ENCODE results near the gene MYO1D. TPM values are rescaled to one million over a fixed set of nuclear protein-coding genes. Genes with fewer than 3 reads are reported as not detected.

MYO1D gene
- total and polyA plus RNA-seq, 4 donors, result 4.5 to 22.9 (median 13.3) TPM

- no peaks in the 10 kb centered on the region for H3K9me3 ChIP-seq (ENCODE audit: control insufficient read depth in 4 of 4, low read length in 3 of 4)
- no peak for DNase-seq (ENCODE audit: low spot score)
- no peak overlapping the region for H3K9ac ChIP-seq (ENCODE audit: low read depth in 1 of 2, low read length in 2 of 2)
- H3K4me3 ChIP-seq (ENCODE audit: low read depth in 1 of 3, low read length in 3 of 3), result no peak overlapping the region
- H3K27ac ChIP-seq (ENCODE audit: low read depth in 1 of 2, low read length in 2 of 2), result no peak overlapping the region
- H3K4me1 ChIP-seq (ENCODE audit: control insufficient read depth in 4 of 4, insufficient read depth in 4 of 4, low read length in 3 of 4), result peaks cover 2 to 11% (median 4%) of the 10 kb centered on the region in 4 donors
- H3K27me3 ChIP-seq (ENCODE audit: control insufficient read depth in 4 of 4, insufficient read depth in 4 of 4, low read length in 3 of 4), result no peaks in the 10 kb centered on the region
- no peaks in the 10 kb centered on the region for H3K36me3 ChIP-seq (ENCODE audit: control insufficient read depth in 4 of 4, insufficient read depth in 3 of 4, low read depth in 1 of 4, low read length in 3 of 4)
- TF ChIP-seq FOXA2 (IDR thresholded peaks at IDR 0.05) (no peak), TAF1 (conservative IDR thresholded peaks at IDR 0.05) (no peak), REST (IDR thresholded peaks at IDR 0.05) (no peak), RAD21 (IDR thresholded peaks at IDR 0.05) (no peak), NR2F2 (IDR thresholded peaks at IDR 0.05) (no peak), HNF4A (conservative IDR thresholded peaks at IDR 0.05) (no peak), RXRA (IDR thresholded peaks at IDR 0.05) (no peak), JUND (IDR thresholded peaks at IDR 0.05) (no peak), ATF3 (IDR thresholded peaks at IDR 0.05) (no peak), EGR1 (IDR thresholded peaks at IDR 0.05; ENCODE audit: low read depth in 2 of 2) (no peak), FOXA1 (IDR thresholded peaks at IDR 0.05) (no peak), ZBTB33 (IDR thresholded peaks at IDR 0.05) (no peak), CTCF (IDR thresholded peaks at IDR 0.05; ENCODE audit: low read depth, low read length, missing input control) (no peak), GABPA (IDR thresholded peaks at IDR 0.05 in 1 of 2, conservative IDR thresholded peaks at IDR 0.05 in 1 of 2) (no peak), YY1 (IDR thresholded peaks at IDR 0.05) (no peak)
- 98% methylated on average over 11 of the region's 11 CpGs for WGBS
Observed at GRCh38 chr17:32493976-32494513, 382.9 kb downstream of the MYO1D start.

- no peak for DNase-seq (ENCODE audit: low spot score)
- Histone ChIP-seq H3K4me3 (ENCODE audit: low read depth in 1 of 3, low read length in 3 of 3) (no peak overlapping the region), H3K9ac (ENCODE audit: low read depth in 1 of 2, low read length in 2 of 2) (no peak overlapping the region), H3K9me3 (ENCODE audit: control insufficient read depth in 4 of 4, low read length in 3 of 4) (no peaks in the 10 kb centered on the region), H3K4me1 (ENCODE audit: control insufficient read depth in 4 of 4, insufficient read depth in 4 of 4, low read length in 3 of 4) (peaks cover 2 to 11% (median 4%) of the 10 kb centered on the region in 4 donors), H3K27me3 (ENCODE audit: control insufficient read depth in 4 of 4, insufficient read depth in 4 of 4, low read length in 3 of 4) (no peaks in the 10 kb centered on the region), H3K27ac (ENCODE audit: low read depth in 1 of 2, low read length in 2 of 2) (no peak overlapping the region), H3K36me3 (ENCODE audit: control insufficient read depth in 4 of 4, insufficient read depth in 3 of 4, low read depth in 1 of 4, low read length in 3 of 4) (no peaks in the 10 kb centered on the region)
- WGBS, result 90% methylated on average over 15 of the region's 15 CpGs
- TF ChIP-seq GABPA (IDR thresholded peaks at IDR 0.05 in 1 of 2, conservative IDR thresholded peaks at IDR 0.05 in 1 of 2) (no peak), FOXA1 (IDR thresholded peaks at IDR 0.05) (no peak), CTCF (IDR thresholded peaks at IDR 0.05; ENCODE audit: low read depth, low read length, missing input control) (no peak)
Observed at GRCh38 chr17:32493571-32493970, 383.4 kb downstream of the MYO1D start.

All from liver (tissue), 9 donors.